Measurements from ENCODE around the gene PAXIP1. TPM values are rescaled to one million over a fixed set of nuclear protein-coding genes. Genes with fewer than 3 reads are reported as not detected.

PAXIP1 gene
- total and polyA plus RNA-seq, 4 experiments from 2014 or later: 0.98 to 18.8 (median 9.2) TPM

- H3K27ac Mint-ChIP-seq: no peak overlapping the region
Observed at GRCh38 chr7:155027879-155028278, 25.0 kb upstream of the PAXIP1 start.

GRCh38 chr7:155021699-155022145 is 18.8 kb upstream of the PAXIP1 start:
- Mint-ChIP-seq H3K36me3 (no peaks in the 10 kb centered on the region), H3K4me1 (no peaks in the 10 kb centered on the region), H3K27ac (no peak overlapping the region), H3K9me3 (no peaks in the 10 kb centered on the region), H3K4me3 (no peak overlapping the region), H3K27me3 (peaks cover 1 to 10% of the 10 kb centered on the region in 2 donors)
- Histone ChIP-seq H3K4me3 (ENCODE audit: low read length in 2 of 2) (no peak overlapping the region), H3K27me3 (ENCODE audit: insufficient read depth, low read length) (no peaks in the 10 kb centered on the region), H3K4me1 (ENCODE audit: insufficient read depth, low read length) (no peaks in the 10 kb centered on the region), H3K36me3 (ENCODE audit: insufficient read depth, low read length) (no peaks in the 10 kb centered on the region), H3K9me3 (ENCODE audit: control insufficient read depth in 1 of 2, low read length in 2 of 2) (no peaks in the 10 kb centered on the region), H3K27ac (ENCODE audit: low read depth, low read length) (no peak overlapping the region)
- CTCF ChIA-PET (ENCODE audit: partially characterized antibody): interaction anchor here (0.5 to 2.2 kb wide), 4 partner anchors 11 to 94 kb away, joined by 3 to 5 read pairs (median 5); no protein-coding TSS in a partner anchor
- intact Hi-C loops (cut with micrococcal nuclease): no loop called here
- no peak for DNase-seq
- POLR2A ChIA-PET (ENCODE audit: partially characterized antibody): no interaction called here

More at GRCh38 chr7:155027879-155028278, 25.0 kb upstream of the PAXIP1 start:
- no peak overlapping the region for H3K4me3 Mint-ChIP-seq
- intact Hi-C loops (cut with micrococcal nuclease): no loop called here
- CTCF ChIA-PET (ENCODE audit: partially characterized antibody): no interaction called here
- no peaks in the 10 kb centered on the region for H3K4me1 Mint-ChIP-seq
- Histone ChIP-seq H3K4me3 (ENCODE audit: low read length in 2 of 2) (no peak overlapping the region), H3K4me1 (ENCODE audit: insufficient read depth, low read length) (no peaks in the 10 kb centered on the region), H3K9me3 (ENCODE audit: control insufficient read depth in 1 of 2, low read length in 2 of 2) (no peaks in the 10 kb centered on the region), H3K27me3 (ENCODE audit: insufficient read depth, low read length) (no peaks in the 10 kb centered on the region), H3K36me3 (ENCODE audit: insufficient read depth, low read length) (no peaks in the 10 kb centered on the region), H3K27ac (ENCODE audit: low read depth, low read length) (no peak overlapping the region)
- POLR2A ChIA-PET (ENCODE audit: partially characterized antibody): no interaction called here
- no peak for DNase-seq
- H3K9me3 Mint-ChIP-seq: peaks cover 0 to 5% (median 0%) of the 10 kb centered on the region in 8 donors
- peaks cover 9 to 10% of the 10 kb centered on the region in 2 donors for H3K27me3 Mint-ChIP-seq
- H3K36me3 Mint-ChIP-seq: no peaks in the 10 kb centered on the region

- no peak overlapping the region for H3K27ac ChIP-seq (ENCODE audit: low read depth, low read length)
- no peaks in the 10 kb centered on the region for H3K9me3 ChIP-seq (ENCODE audit: control insufficient read depth in 1 of 2, low read length in 2 of 2)
- Mint-ChIP-seq H3K4me3 (no peak overlapping the region), H3K27me3 (peaks cover 1 to 8% of the 10 kb centered on the region in 2 donors), H3K9me3 (no peaks in the 10 kb centered on the region), H3K4me1 (no peaks in the 10 kb centered on the region), H3K36me3 (no peaks in the 10 kb centered on the region), H3K27ac (no peak overlapping the region)
- no peak overlapping the region for H3K4me3 ChIP-seq (ENCODE audit: low read length in 2 of 2)
- ChIA-PET POLR2A (ENCODE audit: partially characterized antibody) (no interaction called here), CTCF (ENCODE audit: partially characterized antibody) (interaction anchor here (0.9 to 2.2 kb wide), 3 partner anchors 10 to 93 kb away, joined by 5 read pairs; no protein-coding TSS in a partner anchor)
- DNase-seq: no peak
- no peaks in the 10 kb centered on the region for H3K4me1 ChIP-seq (ENCODE audit: insufficient read depth, low read length)
- H3K36me3 ChIP-seq (ENCODE audit: insufficient read depth, low read length): no peaks in the 10 kb centered on the region
- no peaks in the 10 kb centered on the region for H3K27me3 ChIP-seq (ENCODE audit: insufficient read depth, low read length)
- intact Hi-C loops (cut with micrococcal nuclease): no loop called here
Observed at GRCh38 chr7:155020996-155021395, 18.1 kb upstream of the PAXIP1 start.

GRCh38 chr7:155017834-155018233 is 14.9 kb upstream of the PAXIP1 start:
- POLR2A ChIA-PET (ENCODE audit: partially characterized antibody): no interaction called here
- CTCF ChIA-PET (ENCODE audit: partially characterized antibody): no interaction called here

GRCh38 chr7:155011086-155011485 is 8.2 kb upstream of the PAXIP1 start:
- no peak overlapping the region for H3K4me3 Mint-ChIP-seq
- POLR2A ChIA-PET (ENCODE audit: partially characterized antibody): interaction anchor here (1.4 kb wide), 1 partner anchor 286 kb away, joined by 5 read pairs; the partner anchor contains the start of gene INSIG1
- CTCF ChIA-PET (ENCODE audit: partially characterized antibody): interaction anchor here (0.9 to 9.8 kb wide), 6 partner anchors 9 to 98 kb away, joined by 3 to 72 read pairs (median 4); no protein-coding TSS in a partner anchor
- Histone ChIP-seq H3K4me1 (ENCODE audit: insufficient read depth, low read length) (no peaks in the 10 kb centered on the region), H3K27ac (ENCODE audit: low read depth, low read length) (no peak overlapping the region), H3K9me3 (ENCODE audit: control insufficient read depth in 1 of 2, low read length in 2 of 2) (no peaks in the 10 kb centered on the region), H3K27me3 (ENCODE audit: insufficient read depth, low read length) (no peaks in the 10 kb centered on the region), H3K36me3 (ENCODE audit: insufficient read depth, low read length) (no peaks in the 10 kb centered on the region), H3K4me3 (ENCODE audit: low read length in 2 of 2) (no peak overlapping the region)
- H3K36me3 Mint-ChIP-seq: no peaks in the 10 kb centered on the region
- peaks cover 0 to 2% of the 10 kb centered on the region in 2 donors for H3K27me3 Mint-ChIP-seq
- intact Hi-C loops (cut with micrococcal nuclease): no loop called here
- peaks cover 0 to 8% (median 4%) of the 10 kb centered on the region in 4 donors for H3K4me1 Mint-ChIP-seq
- H3K9me3 Mint-ChIP-seq: no peaks in the 10 kb centered on the region
- no peak for DNase-seq
- H3K27ac Mint-ChIP-seq: peak overlapping the region in 1 of 7 donors; percentile 41

More at GRCh38 chr7:155017834-155018233, 14.9 kb upstream of the PAXIP1 start:
- no peak overlapping the region for H3K4me3 ChIP-seq (ENCODE audit: low read length in 2 of 2)
- Mint-ChIP-seq H3K9me3 (no peaks in the 10 kb centered on the region), H3K4me1 (no peaks in the 10 kb centered on the region), H3K27me3 (peaks cover 0 to 8% of the 10 kb centered on the region in 2 donors), H3K36me3 (no peaks in the 10 kb centered on the region), H3K27ac (no peak overlapping the region), H3K4me3 (no peak overlapping the region)
- no peaks in the 10 kb centered on the region for H3K4me1 ChIP-seq (ENCODE audit: insufficient read depth, low read length)
- no peak for DNase-seq
- intact Hi-C loops (cut with micrococcal nuclease): no loop called here
- no peaks in the 10 kb centered on the region for H3K27me3 ChIP-seq (ENCODE audit: insufficient read depth, low read length)
- H3K27ac ChIP-seq (ENCODE audit: low read depth, low read length): no peak overlapping the region
- no peaks in the 10 kb centered on the region for H3K9me3 ChIP-seq (ENCODE audit: control insufficient read depth in 1 of 2, low read length in 2 of 2)
- H3K36me3 ChIP-seq (ENCODE audit: insufficient read depth, low read length): no peaks in the 10 kb centered on the region

- no peaks in the 10 kb centered on the region for H3K36me3 Mint-ChIP-seq
- H3K27me3 Mint-ChIP-seq: peaks cover 0 to 2% of the 10 kb centered on the region in 2 donors
- Histone ChIP-seq H3K27me3 (ENCODE audit: insufficient read depth, low read length) (no peaks in the 10 kb centered on the region), H3K27ac (ENCODE audit: low read depth, low read length) (no peak overlapping the region), H3K36me3 (ENCODE audit: insufficient read depth, low read length) (no peaks in the 10 kb centered on the region), H3K4me3 (ENCODE audit: low read length in 2 of 2) (no peak overlapping the region), H3K4me1 (ENCODE audit: insufficient read depth, low read length) (peaks cover 4% of the 10 kb centered on the region), H3K9me3 (ENCODE audit: control insufficient read depth in 1 of 2, low read length in 2 of 2) (no peaks in the 10 kb centered on the region)
- intact Hi-C loops (cut with micrococcal nuclease): loop anchor here (5.0 to 10.0 kb wide), 3 partner anchors 97 to 1885 kb away; partner anchors contain the start of gene LMBR1
- H3K27ac Mint-ChIP-seq: no peak overlapping the region
- CTCF ChIA-PET (ENCODE audit: partially characterized antibody): interaction anchor here (1.0 to 9.8 kb wide), 11 partner anchors 8 to 335 kb away, joined by 3 to 72 read pairs (median 5); no protein-coding TSS in a partner anchor
- no peaks in the 10 kb centered on the region for H3K9me3 Mint-ChIP-seq
- DNase-seq: peak; percentile 10 to 42 (median 23)
- POLR2A ChIA-PET (ENCODE audit: partially characterized antibody): interaction anchor here (1.4 kb wide), 1 partner anchor 287 kb away, joined by 5 read pairs; the partner anchor contains the start of gene INSIG1
- no peak overlapping the region for H3K4me3 Mint-ChIP-seq
- peaks cover 2 to 10% (median 6%) of the 10 kb centered on the region in 4 donors for H3K4me1 Mint-ChIP-seq
Observed at GRCh38 chr7:155009570-155010157, 6.7 kb upstream of the PAXIP1 start.

- H3K36me3 ChIP-seq (ENCODE audit: insufficient read depth, low read length): no peaks in the 10 kb centered on the region
- H3K9me3 ChIP-seq (ENCODE audit: control insufficient read depth in 1 of 2, low read length in 2 of 2): no peaks in the 10 kb centered on the region
- no peaks in the 10 kb centered on the region for H3K27me3 ChIP-seq (ENCODE audit: insufficient read depth, low read length)
- intact Hi-C loops (cut with micrococcal nuclease): loop anchor here (1.0 to 10.0 kb wide), 4 partner anchors 81 to 1887 kb away; partner anchors contain the start of gene LMBR1
- H3K4me3 ChIP-seq (ENCODE audit: low read length in 2 of 2): no peak overlapping the region
- H3K27ac ChIP-seq (ENCODE audit: low read depth, low read length): no peak overlapping the region
- no peak overlapping the region for H3K4me3 Mint-ChIP-seq
- DNase-seq: peak; percentile 9 to 39 (median 31)
- H3K27me3 Mint-ChIP-seq: peaks cover 0 to 2% of the 10 kb centered on the region in 2 donors
- H3K4me1 Mint-ChIP-seq: peaks cover 9 to 17% (median 13%) of the 10 kb centered on the region in 4 donors
- peaks cover 0 to 3% (median 0%) of the 10 kb centered on the region in 8 donors for H3K9me3 Mint-ChIP-seq
- H3K36me3 Mint-ChIP-seq: peaks cover 0 to 3% of the 10 kb centered on the region in 2 donors
- H3K4me1 ChIP-seq (ENCODE audit: insufficient read depth, low read length): peaks cover 12% of the 10 kb centered on the region
- no peak overlapping the region for H3K27ac Mint-ChIP-seq
- ChIA-PET POLR2A (ENCODE audit: partially characterized antibody) (interaction anchor here (0.9 to 1.2 kb wide), 3 partner anchors 80 to 290 kb away, joined by 3 read pairs; partner anchors contain the start of gene INSIG1), CTCF (ENCODE audit: partially characterized antibody) (interaction anchor here (1.0 to 9.8 kb wide), 7 partner anchors 13 to 191 kb away, joined by 3 to 72 read pairs (median 5); no protein-coding TSS in a partner anchor)
Observed at GRCh38 chr7:155007947-155008346, 5.0 kb upstream of the PAXIP1 start.
